ENCODE measurements around the gene PRKAR1B. TPM values are rescaled to one million over a fixed set of nuclear protein-coding genes. Genes with fewer than 3 reads are reported as not detected.

Gene PRKAR1B
- total RNA-seq, 1 experiment from 2014 or later, result 43.3 TPM

- Histone ChIP-seq H2BK15ac (ENCODE audit: low read depth, low read length) (no peak overlapping the region), H2BK12ac (ENCODE audit: insufficient read length, low read depth, low read length) (no peak overlapping the region), H3K18ac (ENCODE audit: insufficient read length, low read depth, low read length) (no peak overlapping the region), H3K4ac (ENCODE audit: low read depth, low read length) (no peak overlapping the region), H4K20me1 (ENCODE audit: control insufficient read depth, insufficient read depth, insufficient read length) (no peaks in the 10 kb centered on the region), H4K8ac (replicated peaks; ENCODE audit: insufficient read length, low read depth, low read length) (no peak overlapping the region), H4K5ac (ENCODE audit: insufficient read length, low read depth, low read length) (no peak overlapping the region), H3K9ac (ENCODE audit: extremely low read depth, insufficient read length, low read length) (no peak overlapping the region), H3K4me1 (ENCODE audit: insufficient read depth, low read length) (peaks cover 5% of the 10 kb centered on the region; the same call in 1 of the 2 replicates), H3K56ac (ENCODE audit: insufficient read length, low read depth, low read length) (no peak overlapping the region), H2AFZ (ENCODE audit: low read length) (no peak overlapping the region), H4K91ac (ENCODE audit: insufficient read length, low read depth, low read length) (no peak overlapping the region), H2AK5ac (ENCODE audit: insufficient read length, low read length) (no peak overlapping the region), H3K27me3 (ENCODE audit: insufficient read depth, low read length) (no peaks in the 10 kb centered on the region), H3K23ac (ENCODE audit: insufficient read length, low read depth, low read length) (no peak overlapping the region), H2BK120ac (ENCODE audit: low read depth, low read length, poor library complexity, severe bottlenecking) (no peak overlapping the region), H3K27ac (ENCODE audit: insufficient read length, low read depth, low read length) (no peak overlapping the region), H3K23me2 (ENCODE audit: insufficient read length, low read depth, low read length, poor library complexity, severe bottlenecking) (no peaks in the 10 kb centered on the region), H3K14ac (ENCODE audit: insufficient read depth, low read length) (no peak overlapping the region), H3T11ph (ENCODE audit: low read length) (no peak overlapping the region), H3K9me3 (ENCODE audit: control insufficient read depth, low read depth, low read length) (no peaks in the 10 kb centered on the region), H3K4me2 (ENCODE audit: insufficient read depth, insufficient read length, low read length) (no peak overlapping the region), H2BK5ac (ENCODE audit: insufficient read length, low read length) (no peak overlapping the region), H3K79me2 (ENCODE audit: insufficient read depth, low read length) (no peaks in the 10 kb centered on the region), H3K79me1 (ENCODE audit: insufficient read depth, low read depth, low read length, poor library complexity, severe bottlenecking) (no peaks in the 10 kb centered on the region), H2BK20ac (ENCODE audit: low read depth, low read length, poor library complexity, severe bottlenecking) (no peak overlapping the region)
- peak overlapping the region in 1 of 3 experiments; percentile 72; a peak in 3 of 7 replicates for H3K27ac Mint-ChIP-seq
- H3K4me1 Mint-ChIP-seq, result peaks cover 17 to 20% of the 10 kb centered on the region in 2 experiments
- no peak for TF ChIP-seq CTCF (conservative IDR thresholded peaks at IDR 0.05)
- no peaks in the 10 kb centered on the region for H3K27me3 Mint-ChIP-seq (ENCODE audit: low read depth)
- H3K4me3 Mint-ChIP-seq, result no peak overlapping the region
- DNase-seq, result no peak
- H3K9me3 Mint-ChIP-seq, result no peaks in the 10 kb centered on the region
- WGBS (ENCODE audit: extremely low coverage, insufficient read length, low lambda C conversion rate), result no CpG with 5 or more reads among the region's 4 CpGs
- peaks cover 6 to 15% (median 6%) of the 10 kb centered on the region in 3 experiments; a peak in 6 of 7 replicates for H3K36me3 Mint-ChIP-seq (ENCODE audit: insufficient read depth in 1 of 3, low read depth in 3 of 3)
Observed at GRCh38 chr7:662576-662975, 64.5 kb downstream of the PRKAR1B start.
